GM19240 (cell line): ENCODE results near the gene ART4.

Experiments used
- DNase-seq: peaks from one replicate; pipeline ENCODE4 v3.0.0; 2011; ENCODE audit warnings: low spot score; ENCODE audit not compliant: insufficient read length

ART4 gene

DNA sequence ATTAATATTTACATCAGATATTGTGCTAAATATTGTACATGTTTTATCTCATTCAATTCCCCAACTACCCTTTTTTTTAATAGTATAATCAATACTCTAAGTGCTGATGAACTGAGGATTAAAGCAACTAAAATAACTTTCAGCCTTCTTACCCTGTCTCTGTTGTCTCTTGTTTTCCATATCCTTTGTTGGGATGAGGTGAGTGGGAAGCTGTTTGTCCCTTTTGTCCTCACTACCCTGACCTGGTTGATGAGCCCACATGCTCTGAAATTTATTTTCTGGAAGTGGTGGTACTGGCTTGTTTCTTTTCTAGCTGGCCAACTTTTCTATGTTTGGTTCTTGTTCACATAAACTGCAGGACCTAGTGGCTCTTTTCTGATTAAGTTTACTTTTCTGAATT, 9.6 kb upstream of the ART4 start:
- DNase-seq, result no peak

DNA sequence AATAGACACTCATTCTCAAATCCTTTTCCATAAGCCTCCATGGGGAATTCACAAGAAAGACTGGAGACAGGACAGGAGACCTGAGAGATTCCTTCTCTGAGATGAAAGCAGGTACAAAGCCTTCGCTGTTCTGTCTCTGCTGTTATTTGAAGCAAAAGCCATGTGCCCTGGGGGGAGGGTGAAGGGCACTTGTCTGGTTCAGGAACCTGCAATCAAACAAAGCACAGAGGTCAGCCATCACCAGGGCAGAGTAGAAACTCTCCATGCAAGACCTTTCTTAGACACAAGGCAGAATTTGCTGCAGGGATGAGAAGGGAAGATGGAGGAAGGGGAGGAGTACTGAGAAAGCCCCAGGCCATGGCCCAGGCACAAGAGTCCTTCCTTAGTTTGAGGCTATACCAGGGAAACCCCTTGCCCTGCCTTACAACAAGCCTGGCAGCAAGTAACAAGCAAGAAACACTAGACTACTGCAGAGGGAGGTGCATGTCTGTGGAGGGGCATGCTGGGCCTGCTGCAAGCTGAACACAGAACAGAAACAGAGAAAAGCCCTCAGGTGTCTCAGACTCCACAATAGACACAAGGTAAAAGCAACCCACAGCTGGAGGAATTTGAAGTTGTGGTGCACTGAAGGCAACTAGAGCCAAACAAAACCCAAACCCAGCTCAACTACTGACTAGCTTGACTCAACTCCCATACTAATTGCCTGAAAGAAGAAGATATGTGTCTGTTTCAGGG, 7.8 kb upstream of the ART4 start:
- no peak for DNase-seq

DNA sequence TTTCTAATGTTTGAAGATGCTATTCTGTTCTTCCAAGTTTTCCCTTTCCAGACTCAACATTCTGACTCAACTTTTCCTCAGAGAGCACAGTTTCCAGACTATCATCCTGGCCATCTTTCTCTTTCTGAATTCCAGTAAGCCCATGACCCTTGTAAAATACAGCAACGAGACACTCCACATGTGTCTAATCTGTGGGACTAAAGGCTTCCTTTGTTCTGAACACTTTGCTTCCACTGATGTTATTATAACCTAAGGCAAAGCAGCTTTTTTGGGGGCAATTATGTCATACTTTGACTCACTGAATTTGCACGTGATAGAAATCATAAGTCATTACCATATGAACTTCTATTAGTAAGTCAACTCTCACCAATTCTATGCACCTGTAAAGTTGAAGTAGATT, 6.3 kb upstream of the ART4 start:
- no peak for DNase-seq

DNA sequence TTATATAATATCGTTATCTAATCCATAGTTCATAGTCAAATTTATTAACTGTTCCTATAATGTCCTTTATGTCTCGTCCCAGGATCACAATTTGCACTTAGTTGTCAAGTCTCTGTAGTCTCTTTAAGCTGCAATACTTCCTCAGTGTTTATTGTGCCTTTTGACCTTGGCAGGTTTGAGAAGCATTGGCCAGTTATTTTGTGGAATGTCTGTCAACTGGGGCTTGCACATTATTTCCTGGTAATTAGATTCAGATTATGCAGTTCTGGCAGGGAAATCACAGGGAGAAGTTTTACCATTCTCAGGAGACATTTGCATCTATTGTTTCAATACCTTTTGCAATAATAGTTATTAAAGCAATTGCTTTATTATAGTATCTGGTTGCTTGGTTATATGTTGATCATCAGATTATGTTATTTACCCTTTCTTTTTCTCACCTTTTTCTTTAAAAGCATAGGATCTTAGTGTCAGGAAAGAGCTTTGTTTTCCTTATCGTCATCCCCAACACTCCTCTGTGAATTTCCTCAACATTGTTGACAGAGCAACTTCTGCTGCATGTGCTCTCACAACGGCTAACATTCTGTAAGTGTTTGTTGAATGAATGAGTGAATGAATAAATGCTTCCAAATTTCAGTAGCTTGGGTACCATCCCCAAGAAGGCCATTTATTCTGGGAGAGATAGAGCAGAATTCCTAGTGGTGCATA, 3.7 kb upstream of the ART4 start:
- no peak for DNase-seq

DNA sequence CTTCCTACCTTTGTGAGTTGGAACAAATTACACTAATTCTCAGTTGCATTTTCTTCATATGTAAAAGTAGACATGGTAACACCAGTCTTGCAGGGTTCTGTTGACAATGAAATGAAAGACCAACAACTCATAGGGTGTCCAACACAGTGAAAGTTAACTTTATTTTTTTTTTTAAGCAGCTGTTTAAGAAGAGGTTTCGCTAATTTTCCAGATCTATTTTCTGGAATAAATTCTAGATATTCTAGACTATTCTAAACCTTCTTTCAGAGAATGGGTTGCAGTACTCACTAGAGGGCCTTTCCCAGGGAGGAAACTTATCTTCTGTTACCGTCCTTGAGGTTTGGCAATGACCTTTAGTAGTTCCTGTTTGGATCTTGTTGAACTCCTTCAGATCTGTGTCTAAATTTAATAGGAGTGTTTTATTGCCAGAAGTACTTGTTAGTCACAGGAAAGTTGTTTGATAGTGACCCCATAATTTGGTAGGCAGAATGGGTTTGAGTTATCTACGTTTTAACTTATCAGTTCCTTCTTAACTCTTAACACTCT, 2.8 kb upstream of the ART4 start:
- DNase-seq, result no peak

DNA sequence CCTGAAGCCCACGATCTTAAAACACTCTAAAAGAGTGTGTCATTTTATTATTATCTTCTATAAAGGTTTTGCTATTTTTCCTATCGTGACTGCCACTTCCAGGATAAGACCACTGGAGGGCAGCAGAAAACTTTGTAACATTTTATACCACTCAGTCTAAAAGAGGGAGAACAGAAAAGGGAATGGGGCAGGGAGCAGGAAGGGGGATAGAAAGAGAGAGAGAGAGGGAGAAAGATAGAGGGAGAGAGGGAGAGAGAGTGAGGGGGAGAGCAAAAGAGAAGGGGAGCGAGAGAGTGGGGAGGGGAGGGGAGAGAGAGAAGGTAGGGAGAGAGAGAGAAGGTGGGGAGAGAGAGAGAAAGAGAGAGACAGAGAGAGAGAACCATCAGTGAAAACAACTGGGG, 2.0 kb upstream of the ART4 start:
- DNase-seq, result no peak

DNA sequence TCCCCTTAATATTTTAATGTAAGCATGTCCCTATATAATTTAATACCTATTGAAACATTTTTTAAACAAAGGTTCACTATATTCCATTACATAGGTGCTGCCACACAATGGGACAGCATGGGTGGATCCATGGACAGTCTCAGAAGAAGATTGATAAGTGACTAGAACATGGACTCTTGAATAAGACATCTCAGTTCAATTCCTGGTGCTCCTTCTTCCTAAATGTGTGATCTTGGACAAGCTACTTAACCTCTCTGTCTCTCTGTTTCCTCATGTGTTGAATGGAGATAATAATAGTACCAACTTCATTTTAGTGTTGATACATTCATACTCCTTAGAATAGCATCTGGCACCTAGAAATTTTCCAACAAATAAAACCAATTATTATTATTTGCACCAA, 1.1 kb upstream of the ART4 start:
- no peak for DNase-seq

DNA sequence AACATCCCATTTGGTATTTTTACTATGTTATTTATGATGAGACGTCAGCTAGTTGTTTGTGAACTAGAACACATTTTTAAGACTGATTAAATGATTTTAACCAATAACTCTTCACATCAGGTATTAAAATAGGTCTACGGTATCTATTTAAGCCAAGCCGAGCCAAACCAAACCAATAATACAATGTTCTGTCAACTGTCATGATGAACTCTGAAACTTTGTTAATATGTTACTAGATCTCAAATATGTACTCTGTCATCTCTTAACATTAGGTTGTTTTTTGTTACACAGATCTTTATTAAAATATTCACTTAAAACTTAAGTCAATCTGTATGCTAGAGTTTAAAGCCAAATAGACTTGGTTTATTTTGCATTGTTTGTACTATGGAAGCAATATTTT, 1.0 kb downstream of the ART4 start:
- DNase-seq, result no peak

DNA sequence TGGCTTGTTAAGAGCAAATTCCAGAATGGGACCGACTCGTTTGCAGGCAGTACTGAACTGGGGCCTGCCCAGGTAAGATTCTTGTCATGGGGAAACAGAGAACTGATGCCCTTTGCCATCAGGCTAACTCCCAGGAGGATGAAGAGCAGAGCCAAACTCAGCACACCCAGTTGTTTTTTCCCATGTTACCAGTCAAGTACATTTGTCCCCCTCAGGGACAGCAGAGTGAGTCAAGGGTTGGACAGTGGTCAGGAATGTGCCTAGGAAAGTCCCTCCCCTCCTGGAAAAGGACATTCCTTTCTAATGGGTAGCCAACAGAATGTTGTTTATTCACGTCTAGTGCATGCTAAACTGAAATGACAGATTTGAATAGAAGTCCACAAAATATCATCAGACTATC, 1.6 kb downstream of the ART4 start:
- DNase-seq, result no peak

DNA sequence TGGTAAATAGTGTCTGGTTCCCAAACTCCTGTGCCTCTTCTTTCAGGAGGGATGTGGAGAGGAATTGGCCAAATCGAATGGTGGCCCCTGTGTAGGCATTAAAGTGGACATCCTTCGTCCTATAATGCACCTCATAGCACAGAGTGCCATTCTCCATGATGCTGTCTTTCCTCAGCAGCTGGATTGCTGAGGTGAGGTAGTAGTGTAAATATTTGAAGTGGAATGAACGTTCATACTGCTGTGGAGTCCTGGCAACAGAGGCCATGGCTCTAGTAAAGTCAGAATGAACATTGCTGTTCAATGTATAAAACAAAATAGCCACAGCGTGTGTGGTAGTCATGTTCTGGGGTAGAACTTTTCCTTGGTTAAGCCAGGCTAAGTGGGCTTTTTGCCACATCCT, 2.7 kb downstream of the ART4 start:
- DNase-seq, result no peak

DNA sequence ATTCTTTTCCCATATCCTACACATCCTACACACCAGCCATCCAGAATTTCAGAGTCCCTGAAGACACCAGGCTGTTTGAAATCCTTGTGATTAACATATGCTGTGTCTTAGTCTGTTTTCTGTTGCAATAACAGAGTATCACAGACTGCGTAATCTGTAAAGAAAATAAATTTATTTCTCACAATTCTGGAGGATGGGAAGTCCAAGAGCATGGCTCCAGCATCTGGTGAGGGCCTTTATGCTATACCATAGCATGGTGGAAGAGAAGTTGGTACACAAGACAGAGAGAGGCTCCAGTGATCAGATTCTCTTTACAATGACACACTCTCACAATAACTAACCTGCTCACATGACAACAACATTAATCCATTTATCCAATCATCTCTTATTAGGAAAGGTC, 4.1 kb downstream of the ART4 start:
- DNase-seq, result no peak

DNA sequence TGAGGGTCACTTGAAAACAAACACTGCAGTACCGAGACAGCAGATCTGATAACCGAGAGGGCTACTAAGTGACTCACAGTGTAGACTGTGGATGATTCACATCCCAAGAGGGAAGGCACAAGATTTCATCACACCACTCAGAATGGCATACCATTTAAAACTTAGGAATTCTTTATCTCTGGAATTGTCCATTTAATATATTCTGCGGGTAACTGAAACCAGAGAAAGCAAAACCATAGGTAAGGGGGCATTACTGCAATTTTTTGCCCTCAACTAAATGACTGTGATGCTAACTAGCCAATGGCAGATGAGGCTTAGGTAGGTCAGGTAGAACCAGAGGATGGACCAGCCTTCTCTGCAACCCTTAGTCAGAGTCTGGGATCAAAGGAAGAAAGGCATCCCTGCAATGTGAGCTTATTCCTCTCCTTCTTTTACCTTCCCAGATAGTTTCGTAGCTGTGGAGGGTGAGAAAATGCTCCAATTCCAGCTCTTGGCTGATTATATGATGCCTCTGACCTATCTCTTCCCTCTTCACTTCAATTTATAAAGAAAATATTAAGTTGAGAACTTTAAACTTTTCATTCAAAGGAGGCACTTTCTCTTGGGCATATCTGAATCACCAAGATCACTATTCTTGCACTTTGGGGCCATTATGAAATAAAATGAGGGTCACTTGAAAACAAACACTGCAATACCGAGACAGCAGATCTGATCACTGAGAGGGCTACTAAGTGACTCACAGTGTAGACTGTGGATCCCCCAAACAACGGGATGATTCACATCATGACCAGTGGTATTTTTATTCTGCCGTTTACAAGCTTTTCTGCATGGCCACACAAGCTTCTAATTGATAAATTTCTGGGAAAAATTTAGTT, 6.8 kb downstream of the ART4 start:
- DNase-seq, result no peak

DNA sequence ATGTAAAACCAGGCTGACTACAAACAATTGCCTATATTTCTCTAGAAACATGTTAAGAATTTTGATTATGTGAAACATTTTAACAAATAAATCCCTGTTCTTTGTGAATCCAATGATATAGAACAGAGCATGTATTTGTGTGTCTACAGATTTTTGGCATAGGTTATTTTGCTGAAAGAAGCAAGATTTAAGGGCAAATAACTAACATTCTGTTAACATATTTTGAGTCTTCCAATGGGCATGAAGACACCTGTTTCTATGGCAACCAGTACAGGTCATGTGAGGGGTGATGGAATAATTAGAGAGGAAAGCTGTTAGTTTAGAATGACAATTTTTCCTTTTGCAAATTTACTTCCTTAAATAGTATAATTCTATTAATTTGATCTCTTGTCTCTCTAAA, 8.8 kb downstream of the ART4 start:
- DNase-seq, result no peak

DNA sequence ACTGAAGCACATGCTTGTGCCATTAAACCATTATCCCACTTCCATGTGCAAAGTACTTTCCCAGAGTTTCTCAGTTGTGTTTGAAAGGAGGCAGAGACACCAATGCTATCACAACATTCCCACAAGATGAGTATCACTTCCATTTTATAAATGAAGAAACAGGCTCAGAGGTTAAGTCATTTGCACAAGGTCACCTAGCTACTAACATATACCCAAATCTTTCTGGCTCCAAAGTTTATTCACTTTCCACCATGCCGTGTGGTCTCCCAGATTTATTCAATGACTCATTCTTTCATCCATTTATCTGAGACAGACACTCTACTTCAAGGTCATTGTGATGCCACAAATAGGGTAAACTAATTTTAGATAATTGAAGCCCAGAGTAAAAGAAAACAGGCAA, 9.4 kb downstream of the ART4 start:
- no peak for DNase-seq

DNA sequence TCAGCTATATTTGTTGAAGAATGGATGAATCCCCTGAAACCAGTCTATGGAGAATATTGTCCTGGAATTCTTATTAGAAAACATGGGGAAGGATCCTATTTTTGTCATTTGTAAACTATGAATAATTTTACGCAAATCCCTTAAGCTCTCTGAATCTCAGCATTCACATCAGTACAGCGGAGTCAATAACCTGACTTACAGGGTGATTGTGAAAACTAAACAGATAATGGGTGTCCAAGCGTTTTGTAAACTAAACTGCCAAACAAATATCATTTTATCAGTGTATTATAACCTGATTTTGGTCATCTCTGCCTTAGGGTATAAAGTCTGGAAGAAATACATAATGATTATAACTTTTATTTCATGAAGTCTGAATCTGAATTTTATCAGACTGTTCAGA, 10.0 kb downstream of the ART4 start:
- DNase-seq, result no peak

DNA sequence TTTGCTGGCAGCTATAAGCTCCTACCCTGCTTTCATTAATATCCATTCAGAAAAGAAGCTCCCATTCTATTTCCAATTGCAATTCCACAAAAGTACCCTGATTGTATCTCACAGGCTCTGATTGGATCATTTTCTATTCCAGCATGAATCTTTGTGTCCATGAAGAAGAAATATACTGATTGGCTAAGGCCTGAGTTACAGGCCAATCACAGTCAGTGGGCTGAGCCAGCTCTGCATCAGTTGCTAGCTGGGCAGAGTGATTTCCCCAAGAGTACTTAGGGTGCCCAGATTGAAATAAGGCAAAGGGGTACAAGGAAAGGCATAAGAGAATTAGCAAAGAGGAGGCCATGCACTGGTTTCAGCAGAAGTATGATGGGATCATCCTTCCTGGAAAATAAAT, 14.4 kb downstream of the ART4 start:
- no peak for DNase-seq

DNA sequence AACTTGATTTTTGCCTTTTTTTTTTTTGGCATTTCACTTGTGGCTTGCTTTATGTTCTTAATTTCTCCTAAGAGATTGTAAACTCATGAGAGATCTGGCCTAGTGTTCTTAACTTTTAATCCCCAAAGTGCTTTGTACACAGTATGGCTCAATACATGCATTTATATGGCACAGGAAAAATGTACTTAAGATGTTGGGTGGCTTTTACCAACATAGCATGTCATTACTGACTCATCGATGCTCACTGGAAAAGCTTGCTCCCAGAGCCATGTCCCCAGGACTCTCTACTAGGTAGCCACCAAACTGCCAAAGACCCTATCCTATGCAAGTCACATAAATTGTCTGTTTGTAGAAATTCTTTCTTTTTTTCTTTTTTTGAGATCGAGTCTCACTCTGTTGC, 16.3 kb downstream of the ART4 start:
- no peak for DNase-seq

DNA sequence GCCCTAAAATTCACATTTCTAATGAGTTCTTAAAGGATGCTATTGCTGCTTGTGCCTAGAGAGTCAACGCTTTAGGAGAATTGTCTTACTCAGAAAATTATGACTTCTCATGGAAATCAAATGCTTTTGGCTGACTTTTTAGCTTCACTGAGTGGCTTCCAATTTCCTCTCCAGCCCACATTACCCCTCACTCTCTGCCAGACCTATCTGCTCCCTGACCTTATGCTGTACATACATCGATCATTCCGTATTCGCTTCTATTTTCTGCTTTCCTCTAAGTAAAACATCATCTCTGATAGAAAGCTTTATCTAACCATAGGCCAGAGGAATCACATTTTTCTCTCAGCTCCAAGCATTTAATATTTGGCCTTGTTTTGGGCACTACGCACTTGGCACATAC, 16.8 kb downstream of the ART4 start:
- DNase-seq, result no peak

DNA sequence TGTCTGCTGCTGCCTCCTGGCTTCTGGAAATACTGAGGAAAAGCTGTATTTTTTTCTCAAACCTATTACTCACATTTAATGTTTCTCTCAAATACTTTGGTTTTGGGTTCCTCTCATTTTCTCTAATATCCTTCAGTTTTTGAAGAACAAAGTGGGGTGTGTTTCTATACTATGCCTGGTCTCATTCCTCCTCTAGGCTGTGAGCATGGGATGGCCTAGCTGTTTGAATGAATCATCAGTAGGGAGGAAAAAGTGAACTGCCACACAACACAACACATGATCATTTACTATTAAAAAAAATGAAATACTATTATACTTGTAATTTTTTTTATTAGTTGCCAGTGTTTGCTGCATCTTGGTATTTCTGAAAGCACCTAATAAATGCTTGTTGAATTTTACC, 18.1 kb downstream of the ART4 start:
- no peak for DNase-seq

DNA sequence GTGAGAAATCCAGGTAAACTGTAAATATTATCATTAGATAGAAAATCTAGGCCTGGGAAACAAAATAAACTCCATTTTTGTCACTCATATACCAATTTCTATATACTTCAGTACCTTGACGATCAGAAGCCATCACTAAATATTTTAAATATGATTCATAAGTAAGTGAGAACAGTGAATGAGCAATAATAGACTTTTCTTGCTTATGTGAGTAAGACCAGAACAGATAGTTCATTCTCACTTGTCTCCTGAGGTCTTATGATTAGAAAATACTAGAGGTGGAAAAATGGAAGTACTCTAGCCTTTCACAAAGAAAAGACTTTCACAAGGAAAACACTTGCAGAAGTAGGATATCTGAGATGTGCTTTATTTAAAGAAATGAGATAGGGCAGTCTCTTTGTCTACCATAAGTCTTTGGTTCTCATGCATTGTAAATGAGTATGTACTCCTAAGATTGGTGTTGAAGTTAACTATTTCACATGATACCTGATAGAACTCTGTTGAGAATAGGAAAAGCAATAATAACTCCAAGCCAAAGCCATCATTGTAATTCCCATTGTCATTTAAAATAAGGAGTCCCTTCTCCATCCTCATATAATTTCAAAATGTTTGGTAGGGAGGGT, 19.2 kb downstream of the ART4 start:
- DNase-seq, result no peak

DNA sequence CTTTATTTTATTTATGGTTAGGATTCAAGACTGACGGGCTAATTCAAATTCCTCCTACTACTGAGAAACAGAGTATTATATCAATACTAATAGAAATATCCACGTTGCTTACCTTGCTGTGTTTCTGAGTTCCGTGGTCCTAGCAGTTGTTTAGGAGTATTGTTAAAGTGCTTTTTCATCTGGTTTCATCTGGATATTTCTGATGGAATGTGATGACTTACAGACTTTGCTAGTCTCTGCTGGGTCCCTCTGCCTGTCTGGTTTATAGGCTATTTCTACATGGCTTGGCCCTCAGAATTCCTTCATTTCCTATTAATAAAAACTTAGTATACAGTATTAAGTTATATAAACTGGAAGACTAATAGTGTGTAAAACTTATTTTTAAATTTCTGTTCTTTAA, 29.3 kb downstream of the ART4 start, which contains the start of gene SMCO3:
TSS of gene SMCO3 (minus strand) at position 169 of the 400 bp plus-strand sequence. CDS start 7,502 bp downstream, outside the sequence.
- DNase-seq, result no peak

DNA sequence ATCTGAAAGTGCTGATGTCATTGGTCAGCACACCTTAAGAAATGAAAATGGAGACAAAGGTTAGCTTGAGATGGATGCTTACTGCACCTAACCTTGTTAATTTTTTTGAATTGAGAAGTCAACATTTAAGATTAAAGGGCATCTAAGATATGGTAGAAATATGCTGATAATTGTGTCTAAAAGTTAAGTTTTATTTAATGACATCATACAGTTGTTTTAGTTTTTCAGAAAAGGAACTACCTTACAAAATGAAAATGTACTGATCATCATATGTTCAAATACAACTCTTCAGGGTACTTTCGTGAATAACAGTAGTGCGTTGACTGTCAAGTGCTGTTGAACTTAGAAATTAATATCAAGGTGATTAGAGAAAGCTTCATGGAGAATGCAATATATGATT, 31.8 kb downstream of the ART4 start:
- DNase-seq, result no peak
